ENCODE data around the gene PTPRD. TPM values are rescaled to one million over a fixed set of nuclear protein-coding genes. Genes with fewer than 3 reads are reported as not detected.

PTPRD gene
- total and polyA plus RNA-seq, 2 of the 4 experiments (the other 2 are of a cell fraction) = 0.07 to 0.18 TPM

DNA sequence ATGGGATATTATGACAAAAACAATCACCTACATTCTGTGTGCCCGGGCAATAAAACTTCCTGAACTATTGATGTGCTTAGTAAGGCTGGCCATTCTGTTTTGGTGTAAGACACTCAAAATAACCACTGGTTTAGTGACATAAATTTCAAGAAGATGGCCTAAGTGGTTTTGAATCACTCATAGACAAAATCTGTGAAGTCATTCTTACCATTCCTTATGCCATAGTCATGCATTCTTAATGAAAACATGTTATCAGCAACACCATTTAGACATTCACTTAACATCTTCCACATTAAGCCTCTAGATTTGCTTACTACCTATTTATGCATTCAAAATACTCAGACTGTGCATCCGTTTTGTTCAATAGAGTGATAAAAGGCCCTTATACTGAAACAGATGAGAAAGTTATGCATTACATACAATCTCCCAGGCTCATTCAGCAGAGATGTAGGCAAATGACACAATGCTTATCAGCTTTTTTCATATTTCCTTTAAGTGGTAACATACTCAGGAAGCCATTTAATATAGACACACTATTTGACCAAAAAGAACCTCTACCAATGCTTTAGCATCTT lies 1964.4 kb downstream of the PTPRD start:
- H4K5ac ChIP-seq (ENCODE audit: low read depth, low read length) = no peak overlapping the region
- H3K14ac ChIP-seq (replicated peaks; ENCODE audit: low read depth, low read length) = no peak overlapping the region
- H3K4me1 ChIP-seq (ENCODE audit: control insufficient read depth, insufficient read depth, low read length) = no peaks in the 10 kb centered on the region
- no peak overlapping the region for H4K91ac ChIP-seq (ENCODE audit: insufficient read depth, low read depth, low read length)
- H3K79me1 ChIP-seq (ENCODE audit: low read depth in 1 of 2, low read length in 2 of 2) = no peaks in the 10 kb centered on the region
- no peak overlapping the region for H3K4ac ChIP-seq (ENCODE audit: low read depth, low read length)
- in situ Hi-C loops (cut with MboI; ENCODE audit: low sequenced_read_pairs) = no loop called here
- H3K9ac ChIP-seq (ENCODE audit: low read depth, low read length) = no peak overlapping the region
- H3K56ac ChIP-seq (ENCODE audit: extremely low read depth, insufficient read depth, low read length) = no peak overlapping the region
- TF ChIP-seq CHD1 (IDR thresholded peaks at IDR 0.05; ENCODE audit: low read depth, low read length) (no peak), BHLHE40 (IDR thresholded peaks at IDR 0.05; ENCODE audit: low read depth, low read length) (no peak), NFE2L2 (IDR thresholded peaks at IDR 0.05; ENCODE audit: low read depth, low read length) (no peak), SMC3 (IDR thresholded peaks at IDR 0.05; ENCODE audit: low read depth, low read length) (no peak), MXI1 (IDR thresholded peaks at IDR 0.05; ENCODE audit: borderline replicate concordance, low read depth, low read length) (no peak), RFX5 (IDR thresholded peaks at IDR 0.05; ENCODE audit: low read depth, low read length) (no peak)
- TF ChIP-seq, protein P1, sequence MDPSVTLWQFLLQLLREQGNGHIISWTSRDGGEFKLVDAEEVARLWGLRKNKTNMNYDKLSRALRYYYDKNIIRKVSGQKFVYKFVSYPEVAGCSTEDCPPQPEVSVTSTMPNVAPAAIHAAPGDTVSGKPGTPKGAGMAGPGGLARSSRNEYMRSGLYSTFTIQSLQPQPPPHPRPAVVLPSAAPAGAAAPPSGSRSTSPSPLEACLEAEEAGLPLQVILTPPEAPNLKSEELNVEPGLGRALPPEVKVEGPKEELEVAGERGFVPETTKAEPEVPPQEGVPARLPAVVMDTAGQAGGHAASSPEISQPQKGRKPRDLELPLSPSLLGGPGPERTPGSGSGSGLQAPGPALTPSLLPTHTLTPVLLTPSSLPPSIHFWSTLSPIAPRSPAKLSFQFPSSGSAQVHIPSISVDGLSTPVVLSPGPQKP (IDR thresholded peaks at IDR 0.05; ENCODE audit: borderline replicate concordance, low read depth, low read length) = no peak
- no CpG with 5 or more reads among the region's 2 CpGs for WGBS, 2 experiments (ENCODE audit: extremely low coverage in 2 of 2, insufficient read length in 1 of 2)
- peaks cover 4% of the 10 kb centered on the region for H3K9me3 ChIP-seq (ENCODE audit: control insufficient read depth, insufficient read depth, low read length)
- no peak overlapping the region for H2BK5ac ChIP-seq (ENCODE audit: low read depth, low read length, poor library complexity, severe bottlenecking)
- H3K4me2 ChIP-seq (ENCODE audit: low read depth, low read length) = no peak overlapping the region
- no peaks in the 10 kb centered on the region for H4K20me1 ChIP-seq (ENCODE audit: insufficient read depth, low read length)
- H2AK9ac ChIP-seq (replicated peaks; ENCODE audit: low read depth, low read length, poor library complexity) = no peak overlapping the region
- H2BK120ac ChIP-seq (ENCODE audit: low read depth, low read length) = no peak overlapping the region
- no peak overlapping the region for H3K27ac ChIP-seq (ENCODE audit: insufficient read depth, low read length)
- H2BK20ac ChIP-seq (ENCODE audit: low read depth, low read length) = no peak overlapping the region
- dilution Hi-C loops (cut with HindIII; ENCODE audit: low sequenced_read_pairs, unreplicated experiment) = no loop called here
- POLR2A ChIA-PET (ENCODE audit: unreplicated experiment) = no interaction called here
- BruUV-seq (replicated peaks) = no TSS peak
- no peaks in the 10 kb centered on the region for H3K36me3 ChIP-seq (ENCODE audit: control insufficient read depth, insufficient read depth, low read length)
- DNase-seq = no peak
- no peaks in the 10 kb centered on the region for H3K27me3 ChIP-seq (ENCODE audit: control insufficient read depth, insufficient read depth, low read length)
- H3K18ac ChIP-seq (ENCODE audit: low read depth, low read length) = no peak overlapping the region
- H3K4me3 ChIP-seq (ENCODE audit: insufficient read depth, low read depth, low read length) = no peak overlapping the region
- H4K8ac ChIP-seq (ENCODE audit: low read depth in 2 of 2, low read length in 2 of 2) = no peak overlapping the region
- H2AK5ac ChIP-seq (ENCODE audit: low read depth, low read length) = no peak overlapping the region
- H3K23ac ChIP-seq (ENCODE audit: low read depth, low read length) = no peak overlapping the region
- H3K9me1 ChIP-seq (ENCODE audit: insufficient read depth, low read length) = no peaks in the 10 kb centered on the region
- no peak overlapping the region for H2BK15ac ChIP-seq (ENCODE audit: low read depth, low read length)
- CTCF ChIA-PET = no interaction called here
- ATAC-seq (ENCODE audit: low read depth) = peak; percentile 46
- intact Hi-C loops (cut with micrococcal nuclease) = no loop called here
- no peak overlapping the region for H2AFZ ChIP-seq (replicated peaks; ENCODE audit: low read length, poor library complexity)
